OCI-LY1 (cell line): ENCODE measurements around the gene JPH2.

Experiments used
- EZH2 ChIP-seq: fragments of 200-600 bp; sonication (generic), shearing (Covaris generic); IDR thresholded peaks from 2 replicates; pipeline ENCODE4 v1.8.0; 2017; ENCODE audit warnings: borderline replicate concordance, mixed run types, mild to moderate bottlenecking, antibody characterized with exemption, low read length, moderate library complexity, mixed read lengths
- TF ChIP-seq, protein P1 (sequence below): fragments of 200-600 bp; sonication (generic), shearing (Covaris generic); IDR thresholded peaks from 2 replicates; pipeline ENCODE4 v1.5.1; 2017; ENCODE audit warnings: mild to moderate bottlenecking, antibody characterized with exemption, low read length, moderate library complexity, mixed read lengths

DNA sequence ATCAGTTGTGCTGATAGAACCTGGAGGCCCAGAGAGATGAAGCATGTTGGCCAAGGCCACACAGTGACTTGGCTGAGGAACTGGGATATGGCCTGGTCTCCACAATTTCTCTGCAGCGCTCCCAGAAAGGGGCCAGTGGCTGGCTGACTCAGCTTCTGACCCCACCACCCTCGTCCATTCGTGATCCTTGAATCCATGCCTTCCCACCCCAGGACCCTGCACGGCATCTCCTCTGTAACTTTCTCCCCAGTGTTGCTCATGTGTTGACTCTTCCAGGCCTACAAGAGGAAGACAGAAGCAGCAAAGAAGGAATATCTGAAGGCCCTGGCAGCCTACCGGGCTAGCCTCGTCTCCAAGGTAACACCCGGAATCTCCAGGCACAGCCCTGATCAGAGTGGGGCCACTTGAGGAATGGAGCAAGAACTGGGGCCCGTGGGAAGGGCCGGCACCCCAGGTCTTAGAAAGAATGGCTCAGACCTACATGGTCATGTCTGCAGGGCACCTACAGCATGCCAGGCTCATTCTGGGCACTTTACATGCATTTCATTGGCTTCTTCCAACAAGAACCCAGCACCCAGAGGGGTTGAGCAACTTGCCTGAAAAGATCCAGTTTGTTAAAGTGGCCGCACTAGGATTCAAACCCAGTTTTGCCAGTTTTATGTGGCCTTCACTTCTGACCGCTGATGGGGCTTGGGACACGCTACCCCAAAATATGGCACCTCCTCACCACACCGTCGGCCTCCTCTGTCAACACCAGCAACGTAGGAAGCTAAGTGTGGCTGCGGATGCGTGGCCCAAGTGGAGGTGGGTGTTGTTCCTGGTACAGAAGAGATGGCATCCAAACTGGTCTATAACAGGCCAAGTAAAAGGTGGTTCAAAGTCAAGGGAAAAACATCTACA, 122.2 kb downstream of the JPH2 start:
- TF ChIP-seq, protein P1, sequence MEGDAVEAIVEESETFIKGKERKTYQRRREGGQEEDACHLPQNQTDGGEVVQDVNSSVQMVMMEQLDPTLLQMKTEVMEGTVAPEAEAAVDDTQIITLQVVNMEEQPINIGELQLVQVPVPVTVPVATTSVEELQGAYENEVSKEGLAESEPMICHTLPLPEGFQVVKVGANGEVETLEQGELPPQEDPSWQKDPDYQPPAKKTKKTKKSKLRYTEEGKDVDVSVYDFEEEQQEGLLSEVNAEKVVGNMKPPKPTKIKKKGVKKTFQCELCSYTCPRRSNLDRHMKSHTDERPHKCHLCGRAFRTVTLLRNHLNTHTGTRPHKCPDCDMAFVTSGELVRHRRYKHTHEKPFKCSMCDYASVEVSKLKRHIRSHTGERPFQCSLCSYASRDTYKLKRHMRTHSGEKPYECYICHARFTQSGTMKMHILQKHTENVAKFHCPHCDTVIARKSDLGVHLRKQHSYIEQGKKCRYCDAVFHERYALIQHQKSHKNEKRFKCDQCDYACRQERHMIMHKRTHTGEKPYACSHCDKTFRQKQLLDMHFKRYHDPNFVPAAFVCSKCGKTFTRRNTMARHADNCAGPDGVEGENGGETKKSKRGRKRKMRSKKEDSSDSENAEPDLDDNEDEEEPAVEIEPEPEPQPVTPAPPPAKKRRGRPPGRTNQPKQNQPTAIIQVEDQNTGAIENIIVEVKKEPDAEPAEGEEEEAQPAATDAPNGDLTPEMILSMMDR = no peak
- no peak for TF ChIP-seq EZH2
